Measurements from ENCODE around the gene MRPS14. TPM values are rescaled to one million over a fixed set of nuclear protein-coding genes. Genes with fewer than 3 reads are reported as not detected.

The MRPS14 gene
- total and polyA plus RNA-seq, 9 of the 15 experiments (the other 6 are each of a cell fraction or from before 2014, with no cell fraction given): 38.1 to 231 (median 54.9) TPM

DNA sequence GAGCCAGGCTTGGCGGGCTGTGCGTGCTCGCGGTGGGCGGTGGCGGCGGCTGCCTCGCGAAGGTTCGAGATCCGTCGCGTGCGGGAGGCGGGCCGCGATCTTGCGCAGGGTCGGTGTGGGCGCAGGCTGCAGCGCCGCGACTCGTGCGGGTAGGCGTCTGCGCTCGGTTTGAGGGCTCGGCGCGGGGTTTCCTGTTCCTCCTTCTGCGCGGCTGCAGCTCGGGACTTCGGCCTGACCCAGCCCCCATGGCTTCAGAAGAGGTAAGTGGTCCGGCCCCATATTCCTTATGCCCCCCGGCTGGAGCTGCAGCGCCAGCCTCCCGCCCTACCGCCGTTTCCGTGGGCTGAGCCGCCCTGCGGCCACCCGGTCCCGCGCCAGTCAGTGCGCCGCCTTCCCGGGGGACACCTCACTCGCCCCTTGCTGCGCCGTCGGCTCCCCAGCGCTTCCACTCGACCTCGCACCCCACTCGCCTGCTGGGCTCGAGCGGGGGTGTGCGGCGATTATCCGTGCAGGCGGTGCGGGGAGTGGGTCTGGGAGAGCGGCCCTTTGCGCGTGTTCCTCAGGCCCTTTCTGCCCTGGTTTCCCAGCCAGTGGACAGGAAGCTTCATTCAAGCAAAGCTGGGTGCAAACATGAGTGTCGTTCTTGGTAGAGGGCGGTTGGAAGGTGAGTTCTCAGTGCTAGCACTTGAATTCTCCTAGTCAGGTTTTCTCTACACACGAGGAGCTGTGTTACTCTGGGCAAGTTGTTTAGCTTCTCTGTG is 23.1 kb downstream of the MRPS14 start, which contains the start of gene CACYBP (continued):
- no peak for TF ChIP-seq ZNF277 (CRISPR knock-in tag; IDR thresholded peaks at IDR 0.05; ENCODE audit: borderline replicate concordance)
- TF ChIP-seq HMG20B (CRISPR knock-in tag; IDR thresholded peaks at IDR 0.05): peak; percentile 49; the same call in 1 of the 2 replicates
- no peak for TF ChIP-seq ARID3B (CRISPR knock-in tag; IDR thresholded peaks at IDR 0.05; ENCODE audit: borderline replicate concordance)
- 0 out of 2 replicates have a peak, but pooled peaks have one; percentile 8 for TF ChIP-seq ZSCAN32 (CRISPR knock-in tag; IDR thresholded peaks at IDR 0.05)
- peak; percentile 13; the same call in 1 of the 2 replicates for TF ChIP-seq NFIC (IDR thresholded peaks at IDR 0.05)
- 0 out of 2 replicates have a peak, but pooled peaks have one; percentile 51 for TF ChIP-seq CBFB (CRISPR knock-in tag; IDR thresholded peaks at IDR 0.05)
- peak; percentile 75 for TF ChIP-seq U2AF1 (optimal IDR thresholded peaks at IDR 0.05; ENCODE audit: low read depth, low read length)
- 0 out of 2 replicates have a peak, but pooled peaks have one; percentile 52 for TF ChIP-seq HIVEP1 (CRISPR knock-in tag; IDR thresholded peaks at IDR 0.05)
- TF ChIP-seq, protein P1, sequence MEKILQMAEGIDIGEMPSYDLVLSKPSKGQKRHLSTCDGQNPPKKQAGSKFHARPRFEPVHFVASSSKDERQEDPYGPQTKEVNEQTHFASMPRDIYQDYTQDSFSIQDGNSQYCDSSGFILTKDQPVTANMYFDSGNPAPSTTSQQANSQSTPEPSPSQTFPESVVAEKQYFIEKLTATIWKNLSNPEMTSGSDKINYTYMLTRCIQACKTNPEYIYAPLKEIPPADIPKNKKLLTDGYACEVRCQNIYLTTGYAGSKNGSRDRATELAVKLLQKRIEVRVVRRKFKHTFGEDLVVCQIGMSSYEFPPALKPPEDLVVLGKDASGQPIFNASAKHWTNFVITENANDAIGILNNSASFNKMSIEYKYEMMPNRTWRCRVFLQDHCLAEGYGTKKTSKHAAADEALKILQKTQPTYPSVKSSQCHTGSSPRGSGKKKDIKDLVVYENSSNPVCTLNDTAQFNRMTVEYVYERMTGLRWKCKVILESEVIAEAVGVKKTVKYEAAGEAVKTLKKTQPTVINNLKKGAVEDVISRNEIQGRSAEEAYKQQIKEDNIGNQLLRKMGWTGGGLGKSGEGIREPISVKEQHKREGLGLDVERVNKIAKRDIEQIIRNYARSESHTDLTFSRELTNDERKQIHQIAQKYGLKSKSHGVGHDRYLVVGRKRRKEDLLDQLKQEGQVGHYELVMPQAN (IDR thresholded peaks at IDR 0.05; ENCODE audit: borderline replicate concordance): peak; percentile 78; the same call in 1 of the 2 replicates
- TF ChIP-seq ETV6 (IDR thresholded peaks at IDR 0.05; ENCODE audit: borderline replicate concordance in 1 of 2, low read depth in 2 of 2, low read length in 1 of 2): no peak
- 0 out of 2 replicates have a peak, but pooled peaks have one; percentile 44 for TF ChIP-seq ETV6 (CRISPR knock-in tag; IDR thresholded peaks at IDR 0.05; ENCODE audit: borderline replicate concordance)
- 0 out of 4 replicates have a peak, but pooled peaks of 1 of the 2 experiments have one; percentile 17 for TF ChIP-seq MLX (CRISPR knock-in tag; conservative IDR thresholded peaks at IDR 0.05)
- peak; percentile 20 to 90; a peak in 2 of 4 replicates for TF ChIP-seq SIN3A (IDR thresholded peaks at IDR 0.05; ENCODE audit: borderline replicate concordance in 2 of 2, control insufficient read depth in 1 of 2, low read depth in 2 of 2, low read length in 2 of 2)
- no peak for TF ChIP-seq GTF2E2 (tag; IDR thresholded peaks at IDR 0.05)
- TF ChIP-seq, protein P2, sequence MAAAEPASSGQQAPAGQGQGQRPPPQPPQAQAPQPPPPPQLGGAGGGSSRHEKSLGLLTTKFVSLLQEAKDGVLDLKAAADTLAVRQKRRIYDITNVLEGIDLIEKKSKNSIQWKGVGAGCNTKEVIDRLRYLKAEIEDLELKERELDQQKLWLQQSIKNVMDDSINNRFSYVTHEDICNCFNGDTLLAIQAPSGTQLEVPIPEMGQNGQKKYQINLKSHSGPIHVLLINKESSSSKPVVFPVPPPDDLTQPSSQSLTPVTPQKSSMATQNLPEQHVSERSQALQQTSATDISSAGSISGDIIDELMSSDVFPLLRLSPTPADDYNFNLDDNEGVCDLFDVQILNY (CRISPR knock-in tag; IDR thresholded peaks at IDR 0.05): 0 out of 2 replicates have a peak, but pooled peaks have one; percentile 50
- 0 out of 2 replicates have a peak, but pooled peaks have one; percentile 88 for TF ChIP-seq BRD4 (IDR thresholded peaks at IDR 0.05)
- TF ChIP-seq, protein P3, sequence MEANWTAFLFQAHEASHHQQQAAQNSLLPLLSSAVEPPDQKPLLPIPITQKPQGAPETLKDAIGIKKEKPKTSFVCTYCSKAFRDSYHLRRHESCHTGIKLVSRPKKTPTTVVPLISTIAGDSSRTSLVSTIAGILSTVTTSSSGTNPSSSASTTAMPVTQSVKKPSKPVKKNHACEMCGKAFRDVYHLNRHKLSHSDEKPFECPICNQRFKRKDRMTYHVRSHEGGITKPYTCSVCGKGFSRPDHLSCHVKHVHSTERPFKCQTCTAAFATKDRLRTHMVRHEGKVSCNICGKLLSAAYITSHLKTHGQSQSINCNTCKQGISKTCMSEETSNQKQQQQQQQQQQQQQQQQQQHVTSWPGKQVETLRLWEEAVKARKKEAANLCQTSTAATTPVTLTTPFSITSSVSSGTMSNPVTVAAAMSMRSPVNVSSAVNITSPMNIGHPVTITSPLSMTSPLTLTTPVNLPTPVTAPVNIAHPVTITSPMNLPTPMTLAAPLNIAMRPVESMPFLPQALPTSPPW (CRISPR knock-in tag; IDR thresholded peaks at IDR 0.05): peak; percentile 26; the same call in 1 of the 2 replicates

Measured in K562 (cell line).